ENCODE measurements around the gene AUTS2. TPM values are rescaled to one million over a fixed set of nuclear protein-coding genes. Genes with fewer than 3 reads are reported as not detected.

AUTS2 gene
- polyA plus RNA-seq, 3 donors: 0.08 to 0.35 TPM; not detected in 1

DNA sequence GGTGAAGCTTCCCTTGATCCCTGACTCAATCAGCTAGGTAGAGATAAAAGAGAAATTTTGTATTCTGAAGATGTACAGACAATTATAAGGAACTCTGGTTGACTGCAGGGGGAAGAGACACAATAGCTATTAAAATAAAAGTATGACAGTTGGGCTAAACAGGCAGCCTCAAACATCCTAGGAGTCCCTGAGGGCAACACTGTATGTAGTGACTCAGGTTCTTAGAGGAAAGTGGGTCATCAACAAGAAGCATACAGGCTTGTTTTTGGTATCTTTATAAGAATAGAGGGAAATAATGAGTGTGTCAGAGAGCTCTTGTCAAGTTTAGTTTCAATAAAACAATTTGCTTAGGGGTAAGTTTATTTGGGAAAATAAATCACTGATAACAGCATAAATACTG, 150.3 kb downstream of the AUTS2 start:
- DNase-seq: no peak
- no peak overlapping the region for H3K27ac Mint-ChIP-seq
- H3K4me3 ChIP-seq (replicated peaks in 1 of 3; ENCODE audit: low read depth in 2 of 3, low read length in 3 of 3): no peak overlapping the region
- H3K79me2 ChIP-seq (ENCODE audit: insufficient read depth, low read length): no peaks in the 10 kb centered on the region
- no peak overlapping the region for H3K27ac ChIP-seq (ENCODE audit: low read depth in 1 of 2, low read length in 2 of 2)
- no peak overlapping the region for H3K4me3 Mint-ChIP-seq
- no peaks in the 10 kb centered on the region for H4K20me1 ChIP-seq (ENCODE audit: insufficient read depth, low read length)
- H3K27me3 Mint-ChIP-seq (ENCODE audit: low read depth in 3 of 3): peaks cover 0 to 1% (median 0%) of the 10 kb centered on the region in 3 donors
- no peaks in the 10 kb centered on the region for H3K36me3 ChIP-seq (replicated peaks in 1 of 2; ENCODE audit: control insufficient read depth in 1 of 2, insufficient read depth in 2 of 2, low read length in 2 of 2)
- intact Hi-C loops (cut with micrococcal nuclease): no loop called here
- H3K27me3 ChIP-seq (ENCODE audit: control insufficient read depth in 2 of 2, insufficient read depth in 2 of 2, low read length in 2 of 2): no peaks in the 10 kb centered on the region
- no peaks in the 10 kb centered on the region for H3K4me1 ChIP-seq (ENCODE audit: control insufficient read depth in 1 of 2, insufficient read depth in 2 of 2, low read length in 2 of 2)
- H2AFZ ChIP-seq (ENCODE audit: insufficient read depth, low read depth, low read length, poor library complexity, severe bottlenecking): no peak overlapping the region
- TF ChIP-seq, protein P1, sequence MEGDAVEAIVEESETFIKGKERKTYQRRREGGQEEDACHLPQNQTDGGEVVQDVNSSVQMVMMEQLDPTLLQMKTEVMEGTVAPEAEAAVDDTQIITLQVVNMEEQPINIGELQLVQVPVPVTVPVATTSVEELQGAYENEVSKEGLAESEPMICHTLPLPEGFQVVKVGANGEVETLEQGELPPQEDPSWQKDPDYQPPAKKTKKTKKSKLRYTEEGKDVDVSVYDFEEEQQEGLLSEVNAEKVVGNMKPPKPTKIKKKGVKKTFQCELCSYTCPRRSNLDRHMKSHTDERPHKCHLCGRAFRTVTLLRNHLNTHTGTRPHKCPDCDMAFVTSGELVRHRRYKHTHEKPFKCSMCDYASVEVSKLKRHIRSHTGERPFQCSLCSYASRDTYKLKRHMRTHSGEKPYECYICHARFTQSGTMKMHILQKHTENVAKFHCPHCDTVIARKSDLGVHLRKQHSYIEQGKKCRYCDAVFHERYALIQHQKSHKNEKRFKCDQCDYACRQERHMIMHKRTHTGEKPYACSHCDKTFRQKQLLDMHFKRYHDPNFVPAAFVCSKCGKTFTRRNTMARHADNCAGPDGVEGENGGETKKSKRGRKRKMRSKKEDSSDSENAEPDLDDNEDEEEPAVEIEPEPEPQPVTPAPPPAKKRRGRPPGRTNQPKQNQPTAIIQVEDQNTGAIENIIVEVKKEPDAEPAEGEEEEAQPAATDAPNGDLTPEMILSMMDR (IDR thresholded peaks at IDR 0.05): no peak
- H3K9me3 Mint-ChIP-seq: no peaks in the 10 kb centered on the region
- H3K9me3 ChIP-seq (replicated peaks in 1 of 2; ENCODE audit: control insufficient read depth in 1 of 2, insufficient read depth in 1 of 2, low read length in 2 of 2): no peaks in the 10 kb centered on the region
- H3K9ac ChIP-seq (ENCODE audit: insufficient read depth, low read length, poor library complexity, severe bottlenecking): no peak overlapping the region
- H3K4me2 ChIP-seq (replicated peaks; ENCODE audit: extremely low read depth, low read length, poor library complexity, severe bottlenecking): no peak overlapping the region
- H3K36me3 Mint-ChIP-seq: no peaks in the 10 kb centered on the region
- peaks cover 2% of the 10 kb centered on the region for H3K4me1 Mint-ChIP-seq

DNA sequence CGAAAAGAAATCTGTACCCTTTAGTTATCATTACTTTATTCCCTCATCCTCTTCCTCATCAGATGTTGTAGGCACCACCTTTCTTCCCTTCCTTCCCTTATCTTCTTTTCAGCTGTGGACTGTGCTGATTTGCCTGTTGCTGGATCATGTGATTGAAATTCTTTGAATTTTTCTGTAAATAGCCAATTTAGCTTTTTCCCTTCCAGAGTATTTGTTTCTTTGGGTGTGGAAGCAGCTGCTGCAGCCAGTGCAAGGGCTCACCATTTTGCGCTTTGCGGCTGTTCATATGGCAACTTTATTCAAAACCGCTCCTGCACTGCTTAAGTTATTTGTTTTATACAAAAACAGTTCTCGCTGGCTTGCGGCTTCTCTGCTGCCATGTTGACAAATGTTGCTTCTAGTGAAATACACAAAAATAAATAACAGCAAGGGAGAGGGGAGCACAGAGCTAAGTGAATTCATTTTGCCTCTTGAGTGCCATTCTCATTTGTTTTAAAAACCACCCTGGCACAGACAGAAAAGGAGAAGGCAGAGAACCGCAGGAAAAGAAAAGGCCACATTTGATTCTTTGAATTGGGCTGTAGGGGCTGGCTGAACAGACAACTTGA, 151.2 kb downstream of the AUTS2 start:
- no peak overlapping the region for H3K27ac Mint-ChIP-seq
- Histone ChIP-seq H3K4me2 (replicated peaks; ENCODE audit: extremely low read depth, low read length, poor library complexity, severe bottlenecking) (no peak overlapping the region), H4K20me1 (ENCODE audit: insufficient read depth, low read length) (no peaks in the 10 kb centered on the region), H2AFZ (ENCODE audit: insufficient read depth, low read depth, low read length, poor library complexity, severe bottlenecking) (no peak overlapping the region), H3K4me1 (ENCODE audit: control insufficient read depth in 1 of 2, insufficient read depth in 2 of 2, low read length in 2 of 2) (no peaks in the 10 kb centered on the region), H3K36me3 (replicated peaks in 1 of 2; ENCODE audit: control insufficient read depth in 1 of 2, insufficient read depth in 2 of 2, low read length in 2 of 2) (no peaks in the 10 kb centered on the region), H3K9ac (ENCODE audit: insufficient read depth, low read length, poor library complexity, severe bottlenecking) (no peak overlapping the region), H3K4me3 (replicated peaks in 1 of 3; ENCODE audit: low read depth in 2 of 3, low read length in 3 of 3) (no peak overlapping the region), H3K9me3 (replicated peaks in 1 of 2; ENCODE audit: control insufficient read depth in 1 of 2, insufficient read depth in 1 of 2, low read length in 2 of 2) (no peaks in the 10 kb centered on the region), H3K27me3 (ENCODE audit: control insufficient read depth in 2 of 2, insufficient read depth in 2 of 2, low read length in 2 of 2) (no peaks in the 10 kb centered on the region), H3K79me2 (ENCODE audit: insufficient read depth, low read length) (no peaks in the 10 kb centered on the region), H3K27ac (ENCODE audit: low read depth in 1 of 2, low read length in 2 of 2) (no peak overlapping the region)
- WGBS (ENCODE audit: insufficient coverage): 85% methylated on average over 4 of the region's 7 CpGs
- no peaks in the 10 kb centered on the region for H3K36me3 Mint-ChIP-seq
- TF ChIP-seq, protein P1 (IDR thresholded peaks at IDR 0.05): no peak
- peaks cover 5% of the 10 kb centered on the region for H3K4me1 Mint-ChIP-seq
- DNase-seq: no peak
- intact Hi-C loops (cut with micrococcal nuclease): no loop called here
- H3K9me3 Mint-ChIP-seq: no peaks in the 10 kb centered on the region
- peaks cover 0 to 3% (median 1%) of the 10 kb centered on the region in 3 donors for H3K27me3 Mint-ChIP-seq (ENCODE audit: low read depth in 3 of 3)
- H3K4me3 Mint-ChIP-seq: no peak overlapping the region

All from CD14-positive monocyte (primary cell).